Measurements from ENCODE around the gene TTC39C.

Gene TTC39C

GRCh38 chr18:24094561-24094960 is 80.0 kb downstream of the TTC39C start:
- no peak overlapping the region for H3K4me3 ChIP-seq (ENCODE audit: low read depth, low read length)
- TF ChIP-seq CTCF (IDR thresholded peaks at IDR 0.05; ENCODE audit: insufficient read depth, low read length, missing control alignments), result no peak
- DNase-seq (ENCODE audit: low read depth, low spot score), result no peak
- CTCF ChIA-PET, result no interaction called here
- POLR2A ChIA-PET, result no interaction called here

- no peak for TF ChIP-seq CTCF (IDR thresholded peaks at IDR 0.05; ENCODE audit: insufficient read depth, low read length, missing control alignments)
- no peak for DNase-seq (ENCODE audit: low read depth, low spot score)
- ChIA-PET CTCF (no interaction called here), POLR2A (no interaction called here)
- no peak overlapping the region for H3K4me3 ChIP-seq (ENCODE audit: low read depth, low read length)
Measured at GRCh38 chr18:24095976-24096375, 81.4 kb downstream of the TTC39C start.

GRCh38 chr18:24103320-24104021 is 88.9 kb downstream of the TTC39C start:
- POLR2A ChIA-PET, result no interaction called here
- no peak for DNase-seq (ENCODE audit: low read depth, low spot score)
- TF ChIP-seq CTCF (IDR thresholded peaks at IDR 0.05; ENCODE audit: insufficient read depth, low read length, missing control alignments), result no peak
- no peak overlapping the region for H3K4me3 ChIP-seq (ENCODE audit: low read depth, low read length)
- CTCF ChIA-PET, result no interaction called here

- H3K4me3 ChIP-seq (ENCODE audit: low read depth, low read length), result no peak overlapping the region
- ChIA-PET POLR2A (no interaction called here), CTCF (interaction anchor here (1.2 to 1.3 kb wide), 2 partner anchors 10 to 15 kb away, joined by 3 to 5 read pairs; no protein-coding TSS in a partner anchor)
- TF ChIP-seq CTCF (IDR thresholded peaks at IDR 0.05; ENCODE audit: insufficient read depth, low read length, missing control alignments), result no peak
- DNase-seq (ENCODE audit: low read depth, low spot score), result no peak
Measured at GRCh38 chr18:24104486-24104885, 89.9 kb downstream of the TTC39C start.

- ChIA-PET CTCF (interaction anchor here (0.7 to 1.4 kb wide), 2 partner anchors 9 to 380 kb away, joined by 3 to 4 read pairs; no protein-coding TSS in a partner anchor), POLR2A (no interaction called here)
- H3K4me3 ChIP-seq (ENCODE audit: low read depth, low read length), result no peak overlapping the region
- DNase-seq (ENCODE audit: low read depth, low spot score), result no peak
- no peak for TF ChIP-seq CTCF (IDR thresholded peaks at IDR 0.05; ENCODE audit: insufficient read depth, low read length, missing control alignments)
Measured at GRCh38 chr18:24108641-24109040, 94.1 kb downstream of the TTC39C start.

GRCh38 chr18:24111936-24112335 is 97.4 kb downstream of the TTC39C start:
- no peak for DNase-seq (ENCODE audit: low read depth, low spot score)
- no peak for TF ChIP-seq CTCF (IDR thresholded peaks at IDR 0.05; ENCODE audit: insufficient read depth, low read length, missing control alignments)
- ChIA-PET CTCF (interaction anchor here (0.6 to 1.7 kb wide), 4 partner anchors 9 to 194 kb away, joined by 3 to 9 read pairs (median 4); no protein-coding TSS in a partner anchor), POLR2A (no interaction called here)
- H3K4me3 ChIP-seq (ENCODE audit: low read depth, low read length), result no peak overlapping the region

All from AG04449 (cell line).